NCI-H226 (cell line): ENCODE results near the gene IER3.
"Not testable (repeated sequence)": the region's sequence is repeated elsewhere in the genome, so short reads cannot be mapped to it uniquely, and the experiment has no call there.

Experiments used
- DNase-seq: peaks from one replicate; pipeline ENCODE4 v3.0.0-alpha.2; 2015

IER3 gene

GRCh38 chr6:30722280-30723112, 21.9 kb downstream of the IER3 start:
- no peak for DNase-seq

- not testable (repeated sequence) for DNase-seq
Observed at GRCh38 chr6:30722025-30722279, 22.4 kb downstream of the IER3 start.

DNA sequence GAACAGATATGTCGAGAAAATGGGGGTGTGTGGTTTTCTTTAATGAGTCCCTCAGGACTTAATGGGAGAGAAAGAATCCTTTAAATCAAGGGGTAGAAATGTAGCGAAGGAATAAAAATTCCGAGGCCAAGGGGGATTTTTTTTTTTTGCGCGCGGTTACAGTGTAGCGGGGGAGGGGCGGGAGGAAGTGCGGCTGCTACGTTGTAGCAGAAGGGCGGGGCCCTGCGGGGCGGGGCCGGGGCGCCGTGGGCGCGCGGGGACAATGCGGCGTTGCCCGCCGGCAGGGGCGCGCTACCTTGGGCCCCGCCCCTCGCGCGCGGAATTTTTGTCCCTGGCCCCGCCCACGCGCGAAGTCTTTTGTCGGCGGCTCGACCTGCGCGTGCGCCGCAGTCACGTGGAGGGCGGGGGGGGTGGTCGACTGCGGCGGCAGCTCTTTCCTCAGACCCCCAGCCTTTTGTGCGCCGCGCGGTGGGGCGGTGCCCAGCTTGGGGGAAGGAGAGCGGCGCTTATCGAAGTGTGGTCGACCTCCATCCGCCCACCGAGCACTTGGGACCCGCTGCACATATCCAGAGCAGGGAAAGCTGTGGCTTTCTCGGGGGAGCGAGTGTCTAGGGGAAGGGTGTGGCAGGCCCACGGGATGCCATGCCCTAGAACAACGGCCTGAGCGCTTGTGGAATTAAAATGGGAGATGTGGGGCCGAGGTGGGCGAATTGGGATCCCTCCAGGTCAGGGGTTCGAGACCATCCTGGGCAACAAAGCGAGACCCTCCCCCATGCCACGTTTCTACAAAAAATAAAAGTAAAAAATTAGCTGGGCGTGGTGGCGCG, 22.9 kb downstream of the IER3 start:
- peak; percentile 77 for DNase-seq

DNA sequence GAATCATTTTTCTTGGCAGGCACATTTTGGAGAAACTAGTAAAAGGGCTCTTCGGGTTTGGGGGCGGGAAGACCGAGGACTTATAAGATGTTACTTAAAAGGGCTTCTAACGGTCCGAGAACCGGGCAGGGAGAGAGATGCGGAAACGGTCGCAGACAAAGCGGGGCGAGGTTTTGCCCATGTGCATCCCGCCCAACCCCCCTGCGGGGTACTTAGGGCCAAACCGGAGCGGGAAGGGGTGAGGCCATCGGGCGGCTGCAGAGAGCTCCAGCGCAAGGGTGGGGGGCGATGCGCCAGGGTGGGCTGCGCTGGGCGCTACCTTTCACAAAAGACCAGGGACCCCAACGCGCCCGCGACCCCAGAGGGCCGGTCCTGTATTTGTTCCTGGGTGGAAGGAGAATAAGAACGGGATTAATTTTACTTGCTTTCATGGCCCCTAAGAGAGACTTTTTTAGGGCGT, 23.6 kb downstream of the IER3 start:
- DNase-seq, result no peak

- peak; percentile 99 for DNase-seq
Observed at GRCh38 chr6:30719791-30720737, 24.3 kb downstream of the IER3 start, which contains the start of gene TUBB. TUBB (plus strand) TSS chr6:30720352; CDS start chr6:30720507, 155 bp downstream.

- DNase-seq, result no peak
Observed at GRCh38 chr6:30719356-30719755, 25.0 kb downstream of the IER3 start.

DNA sequence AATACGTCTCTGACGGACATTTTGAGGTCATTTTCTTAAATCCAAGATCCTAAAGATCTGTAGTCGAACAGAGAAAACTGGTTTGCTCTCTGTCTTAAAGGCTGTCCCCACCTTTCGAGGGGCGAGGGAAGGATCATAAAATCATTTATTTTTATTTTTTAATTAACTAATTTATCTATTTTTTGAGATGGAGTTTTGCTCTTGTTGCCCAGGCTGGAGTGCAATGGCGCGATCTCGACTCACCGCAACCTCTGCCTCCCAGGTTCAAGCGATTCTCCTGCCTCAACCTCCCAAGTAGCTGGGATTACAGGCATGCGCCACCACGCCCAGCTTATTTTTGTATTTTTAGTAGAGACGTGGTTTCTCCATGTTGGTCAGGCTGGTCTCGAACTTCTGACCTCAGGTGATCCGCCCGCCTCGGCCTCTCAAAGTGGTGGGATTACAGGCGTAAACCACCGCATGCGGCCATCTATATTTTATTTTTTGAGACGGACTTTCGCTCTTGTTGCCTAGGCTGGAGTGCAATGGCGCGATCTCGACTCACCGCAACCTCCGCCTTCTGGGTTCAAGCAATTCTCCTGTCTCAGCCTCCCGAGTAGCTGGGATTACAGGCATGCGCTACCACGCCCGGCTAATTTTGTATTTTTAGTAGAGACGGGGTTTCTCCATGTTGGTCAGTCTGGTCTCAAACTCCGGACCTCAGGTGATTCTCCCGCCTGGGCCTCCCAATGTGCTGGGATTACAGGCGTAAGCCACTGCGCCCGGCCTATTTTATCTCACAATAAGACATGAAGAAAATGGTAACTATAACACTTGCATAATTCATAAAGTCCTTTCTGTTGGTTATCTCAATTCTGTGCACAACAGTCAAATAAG, 26.3 kb downstream of the IER3 start:
- not testable (repeated sequence) for DNase-seq

DNA sequence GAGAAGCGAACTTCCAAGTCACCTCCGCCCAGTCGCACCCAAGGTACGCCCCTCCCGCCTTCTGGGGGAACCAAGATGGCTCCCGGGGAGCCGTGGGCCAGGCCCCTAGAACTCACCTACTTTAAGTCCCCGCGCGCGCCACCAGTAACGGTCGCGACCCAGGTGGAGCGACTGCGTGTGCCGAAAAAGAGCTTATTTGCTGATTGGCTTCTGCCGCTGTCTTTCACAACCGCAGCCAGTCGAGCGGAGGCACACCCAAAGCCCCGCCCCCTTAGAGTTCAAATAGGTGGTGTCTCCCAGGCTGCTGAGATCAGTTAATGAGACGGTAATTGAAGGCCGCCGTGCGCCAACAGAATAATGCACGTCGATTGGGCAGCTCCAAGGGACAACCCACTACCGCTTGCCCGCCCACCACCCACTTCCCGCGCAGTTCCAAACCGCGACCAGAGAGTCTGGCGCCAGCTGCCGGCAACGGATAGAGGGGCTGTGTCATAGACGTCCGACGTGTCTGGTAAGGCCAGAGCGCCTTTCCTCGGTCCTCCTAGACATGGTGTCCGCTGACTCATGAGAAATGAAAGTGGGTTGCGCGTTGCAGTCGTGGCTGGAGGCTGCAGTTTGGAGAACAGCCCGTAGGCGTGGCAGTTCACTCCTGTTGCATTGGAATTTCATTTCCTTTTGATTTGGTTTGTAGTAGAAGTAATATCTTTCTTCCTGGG, 27.1 kb downstream of the IER3 start, which contains the start of gene MDC1:
MDC1 (minus strand) TSS at position 153 of the 716 bp plus-strand sequence. CDS start 2,106 bp downstream, outside the sequence.
- DNase-seq, result peak; percentile 100

- DNase-seq, result no peak
Observed at GRCh38 chr6:30716879-30717128, 27.5 kb downstream of the IER3 start.

- DNase-seq, result no peak
Observed at GRCh38 chr6:30714263-30714662, 30.1 kb downstream of the IER3 start.

GRCh38 chr6:30712441-30712945, 31.9 kb downstream of the IER3 start:
- DNase-seq, result no peak

DNA sequence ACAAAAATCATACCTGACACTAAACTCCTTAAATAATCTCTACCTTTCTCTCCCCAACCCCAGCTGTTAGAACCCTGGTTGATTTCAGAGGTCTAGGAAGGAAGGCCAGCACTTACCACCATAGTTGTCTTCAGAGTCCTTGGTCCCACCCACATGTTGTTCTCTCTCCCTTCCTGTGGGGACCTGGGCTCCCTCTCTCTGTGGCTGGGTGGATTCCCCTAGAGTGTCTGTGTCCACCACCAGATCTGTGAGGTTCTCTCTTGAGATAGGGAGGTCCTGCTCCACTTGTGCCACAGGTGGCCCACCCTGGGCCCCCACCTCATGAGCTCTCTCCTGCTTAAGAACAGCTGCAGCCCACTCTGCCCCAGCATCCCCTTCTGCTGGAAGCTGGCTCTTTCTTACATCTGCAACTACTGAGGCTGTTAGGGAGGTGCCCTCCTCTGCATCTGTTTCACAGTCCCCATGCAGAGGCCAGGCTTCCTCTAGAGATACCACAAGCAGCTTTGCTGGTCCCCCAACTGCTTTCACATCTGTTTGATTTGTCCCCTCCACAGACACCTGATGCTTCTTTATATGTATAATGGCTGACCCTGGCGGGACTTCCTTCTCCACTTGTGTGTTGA, 32.5 kb downstream of the IER3 start:
- no peak for DNase-seq

- DNase-seq, result no peak
Observed at GRCh38 chr6:30709101-30709868, 35.1 kb downstream of the IER3 start.

DNA sequence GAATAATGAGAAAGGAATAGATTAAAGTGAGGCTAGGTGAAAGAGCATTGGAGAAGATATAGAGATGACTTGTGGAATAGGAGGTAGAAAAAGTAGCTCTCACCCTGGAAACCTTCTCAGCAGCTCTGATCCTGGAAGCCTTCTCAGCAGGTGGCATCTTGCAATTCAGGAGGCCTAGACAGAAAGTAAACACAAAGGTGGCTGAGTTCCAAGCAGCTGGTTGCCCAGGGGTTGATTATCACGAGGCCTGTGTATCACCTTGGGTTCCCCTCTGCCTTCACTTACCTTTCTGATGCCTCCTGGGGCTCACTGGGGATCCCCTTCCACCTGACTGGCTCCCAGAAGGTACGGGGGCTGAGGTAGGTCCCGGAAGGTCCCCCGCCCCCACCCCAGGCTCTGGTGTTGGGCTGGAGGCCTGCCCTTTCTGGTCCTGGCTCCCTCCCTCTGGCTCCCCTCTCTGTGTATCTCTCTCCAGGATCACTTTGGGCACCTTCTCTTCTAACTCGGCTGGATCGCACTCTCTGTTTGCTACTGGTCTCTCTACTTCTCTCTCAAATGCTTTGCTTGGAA, 37.0 kb downstream of the IER3 start:
- no peak for DNase-seq

GRCh38 chr6:30705620-30706019, 38.7 kb downstream of the IER3 start:
- no peak for DNase-seq

- no peak for DNase-seq
Observed at GRCh38 chr6:30703821-30704220, 40.5 kb downstream of the IER3 start.

DNA sequence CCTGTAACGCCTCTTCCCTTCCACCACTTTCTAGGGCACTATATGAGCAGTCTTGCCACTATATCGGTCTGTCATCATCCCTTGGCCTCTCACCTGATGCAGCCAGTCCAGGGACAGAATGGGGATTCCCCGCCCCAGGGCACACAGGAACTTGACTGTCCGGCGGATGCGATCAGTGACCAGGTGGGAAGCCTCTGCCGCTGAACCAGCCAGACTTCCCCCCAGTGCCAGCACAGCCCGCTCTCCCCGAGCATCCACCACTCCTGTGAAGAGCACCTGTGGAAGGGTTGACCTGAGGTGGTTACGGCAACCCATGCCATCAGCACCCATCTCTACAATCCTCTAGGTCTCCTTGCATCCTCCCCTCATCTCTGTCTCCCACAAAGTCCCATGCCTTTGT, 41.3 kb downstream of the IER3 start:
- no peak for DNase-seq

DNA sequence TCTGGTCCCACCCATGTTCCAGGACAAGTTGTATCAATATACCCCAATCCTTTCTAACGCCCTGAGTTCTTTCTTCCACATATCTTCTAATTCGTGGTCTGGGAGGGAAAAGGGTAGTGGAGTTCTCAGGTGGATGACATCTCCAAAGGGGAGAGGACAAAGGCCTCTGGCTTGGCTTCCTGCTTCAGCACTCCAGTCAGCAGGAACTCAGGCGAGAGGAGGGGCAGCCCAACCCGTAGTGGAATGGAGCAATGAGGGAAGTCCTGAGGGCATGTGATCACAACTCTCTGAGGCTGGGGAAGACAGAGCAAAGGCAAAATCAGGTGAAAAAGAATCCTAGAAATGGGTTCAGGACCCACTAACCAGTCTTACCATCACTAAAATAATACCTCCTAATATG, 44.0 kb downstream of the IER3 start:
- DNase-seq, result peak; percentile 30

GRCh38 chr6:30696432-30696831, 47.9 kb downstream of the IER3 start:
- no peak for DNase-seq
